Neuronal stem cell (in vitro differentiated cells): ENCODE data around the gene EFCC1.
A peak's percentile ranks its signal among the peaks of the same experiment; 100 is the strongest.

Source experiments
- DNase-seq: peaks from one replicate; pipeline ENCODE4 v3.0.0-alpha.2; 2013; ENCODE audit warnings: low spot score
- H2AFZ ChIP-seq: one replicate; pipeline ENCODE4 v1.6.1; 2013; ENCODE audit warnings: mild to moderate bottlenecking, low read length, inconsistent platforms
- H2AK5ac ChIP-seq: 2 replicates; pipeline ENCODE4 v1.6.1; 2013; ENCODE audit warnings: low read depth, mild to moderate bottlenecking, inconsistent platforms, low read length, moderate library complexity, mixed read lengths
- H2BK120ac ChIP-seq: 2 replicates; pipeline ENCODE4 v1.6.1; 2013; ENCODE audit warnings: low read depth, mild to moderate bottlenecking, inconsistent platforms, low read length, moderate library complexity, mixed read lengths
- H2BK12ac ChIP-seq: one replicate; pipeline ENCODE4 v1.6.1; 2013; ENCODE audit warnings: low read length, inconsistent platforms
- H2BK15ac ChIP-seq: 2 replicates; pipeline ENCODE4 v1.6.1; 2013; ENCODE audit warnings: mild to moderate bottlenecking, low read length, inconsistent platforms, mixed read lengths
- H2BK5ac ChIP-seq: one replicate; pipeline ENCODE4 v1.6.1; 2013; ENCODE audit warnings: inconsistent platforms, mild to moderate bottlenecking, low read length, moderate library complexity
- H3K14ac ChIP-seq: one replicate; pipeline ENCODE4 v1.6.1; 2013; ENCODE audit warnings: low read length, inconsistent platforms
- H3K18ac ChIP-seq: 2 replicates; pipeline ENCODE4 v1.6.1; 2013; ENCODE audit warnings: low read length, inconsistent platforms
- H3K23ac ChIP-seq: 2 replicates; pipeline ENCODE4 v1.6.1; 2013; ENCODE audit warnings: low read depth, mild to moderate bottlenecking, mixed read lengths, low read length, inconsistent platforms; ENCODE audit not compliant: poor library complexity
- H3K27ac ChIP-seq: replicated peaks from 3 replicates; pipeline ENCODE4 v1.5.1; 2013; ENCODE audit warnings: low read length, inconsistent platforms
- H3K27me3 ChIP-seq, 3 experiments: 2 replicates each; pipeline ENCODE4 v1.6.1; 2013; ENCODE audit warnings: low read length in 3 of 3, mild to moderate bottlenecking in 2 of 3, inconsistent platforms in 1 of 3, low read depth in 1 of 3, mixed read lengths in 1 of 3, moderate library complexity in 1 of 3; ENCODE audit not compliant: control insufficient read depth in 3 of 3, insufficient read depth in 3 of 3
- H3K36me3 ChIP-seq, 2 donors: replicated peaks in 1 of 2; 2 replicates each; pipeline ENCODE4 v1.6.1; 2013; ENCODE audit warnings: low read length in 2 of 2; ENCODE audit not compliant: control insufficient read depth in 2 of 2, insufficient read depth in 2 of 2
- H3K4ac ChIP-seq: 2 replicates; pipeline ENCODE4 v1.6.1; 2013; ENCODE audit warnings: inconsistent platforms, mild to moderate bottlenecking, low read length, moderate library complexity
- H3K4me1 ChIP-seq, 2 donors: 1 replicate in 1 of 2; 2 replicates in 1 of 2; pipeline ENCODE4 v1.6.1; 2013; ENCODE audit warnings: low read length in 2 of 2, low read depth in 1 of 2; ENCODE audit not compliant: control insufficient read depth in 2 of 2, insufficient read depth in 1 of 2
- H3K4me2 ChIP-seq: one replicate; pipeline ENCODE4 v1.6.1; 2013; ENCODE audit warnings: mild to moderate bottlenecking, low read length, inconsistent platforms; ENCODE audit not compliant: insufficient read depth, poor library complexity, severe bottlenecking
- H3K4me3 ChIP-seq, 2 donors: 2 replicates each; pipeline ENCODE4 v1.5.1; 2013; ENCODE audit warnings: low read length in 2 of 2, mild to moderate bottlenecking in 2 of 2, inconsistent platforms in 1 of 2, moderate library complexity in 1 of 2
- H3K79me1 ChIP-seq: one replicate; pipeline ENCODE4 v1.6.1; 2013; ENCODE audit warnings: low read depth, mild to moderate bottlenecking, inconsistent platforms, low read length, moderate library complexity
- H3K9ac ChIP-seq: one replicate; pipeline ENCODE4 v1.6.1; 2013; ENCODE audit warnings: mild to moderate bottlenecking, low read depth, low read length, inconsistent platforms; ENCODE audit not compliant: poor library complexity
- H3K9me3 ChIP-seq, 2 donors: replicated peaks in 1 of 2; 2 replicates each; pipeline versions ENCODE3 to v1.6.1; 2013; ENCODE audit warnings: low read length in 2 of 2, mild to moderate bottlenecking in 2 of 2, inconsistent platforms in 1 of 2, low read depth in 1 of 2, mixed read lengths in 1 of 2, moderate library complexity in 1 of 2; ENCODE audit not compliant: control insufficient read depth in 2 of 2, insufficient read depth in 1 of 2
- H4K8ac ChIP-seq: one replicate; pipeline ENCODE4 v1.6.1; 2013; ENCODE audit warnings: low read depth, mild to moderate bottlenecking, inconsistent platforms, low read length, moderate library complexity
- H4K91ac ChIP-seq: one replicate; pipeline ENCODE4 v1.6.1; 2013; ENCODE audit warnings: low read length, low read depth, mild to moderate bottlenecking, inconsistent platforms; ENCODE audit not compliant: poor library complexity
- WGBS, 2 donors: extraction: QIAGEN DNeasy Blood & Tissue Kit; methylation state at CpG; one replicate each; pipeline ENCODE4 v1.1.7; 2013; ENCODE audit warnings: missing lambda C conversion rate in 2 of 2, mixed read lengths in 1 of 2; ENCODE audit not compliant: insufficient read length in 2 of 2, insufficient replicate concordance in 1 of 2; ENCODE audit errors: extremely low coverage in 2 of 2; 5-methylcytosine and 5-hydroxymethylcytosine counted together

Gene EFCC1

GRCh38 chr3:128971421-128972100 is 29.5 kb upstream of the EFCC1 start:
- no peaks in the 10 kb centered on the region for H3K27me3 ChIP-seq
- no peak overlapping the region for H3K4ac ChIP-seq
- H3K9me3 ChIP-seq, result no peaks in the 10 kb centered on the region
- H3K18ac ChIP-seq, result no peak overlapping the region
- no peak overlapping the region for H3K4me3 ChIP-seq
- H2BK5ac ChIP-seq, result no peak overlapping the region
- DNase-seq, result no peak
- H3K36me3 ChIP-seq, result peaks cover 1 to 45% of the 10 kb centered on the region in 2 donors
- H3K14ac ChIP-seq, result no peak overlapping the region
- no peak overlapping the region for H2AK5ac ChIP-seq
- no peak overlapping the region for H3K23ac ChIP-seq
- no peak overlapping the region for H3K4me2 ChIP-seq
- no peaks in the 10 kb centered on the region for H3K4me1 ChIP-seq
- H2AFZ ChIP-seq, result no peak overlapping the region
- no peak overlapping the region for H4K8ac ChIP-seq
- H3K27ac ChIP-seq, result no peak overlapping the region
- H2BK15ac ChIP-seq, result no peak overlapping the region
- no CpG with 5 or more reads among the region's 6 CpGs for WGBS, 2 donors
- H3K79me1 ChIP-seq, result no peaks in the 10 kb centered on the region
- H2BK12ac ChIP-seq, result no peak overlapping the region
- H4K91ac ChIP-seq, result no peak overlapping the region
- no peak overlapping the region for H2BK120ac ChIP-seq
- no peak overlapping the region for H3K9ac ChIP-seq

GRCh38 chr3:128973988-128974564 is 27.0 kb upstream of the EFCC1 start:
- Histone ChIP-seq H2BK5ac (no peak overlapping the region), H3K4me2 (no peak overlapping the region), H3K36me3 (peaks cover 1 to 42% of the 10 kb centered on the region in 2 donors), H3K4me1 (no peaks in the 10 kb centered on the region), H3K79me1 (no peaks in the 10 kb centered on the region), H2AFZ (no peak overlapping the region), H3K27me3 (no peaks in the 10 kb centered on the region), H3K18ac (no peak overlapping the region), H3K9me3 (no peaks in the 10 kb centered on the region), H4K91ac (no peak overlapping the region), H3K23ac (no peak overlapping the region), H3K9ac (no peak overlapping the region), H3K14ac (no peak overlapping the region), H3K4ac (no peak overlapping the region), H2BK12ac (no peak overlapping the region), H2AK5ac (no peak overlapping the region), H4K8ac (no peak overlapping the region), H3K4me3 (no peak overlapping the region), H3K27ac (no peak overlapping the region), H2BK120ac (no peak overlapping the region), H2BK15ac (no peak overlapping the region)
- WGBS, 2 donors, result no CpG with 5 or more reads among the region's 5 CpGs
- DNase-seq, result no peak

DNA sequence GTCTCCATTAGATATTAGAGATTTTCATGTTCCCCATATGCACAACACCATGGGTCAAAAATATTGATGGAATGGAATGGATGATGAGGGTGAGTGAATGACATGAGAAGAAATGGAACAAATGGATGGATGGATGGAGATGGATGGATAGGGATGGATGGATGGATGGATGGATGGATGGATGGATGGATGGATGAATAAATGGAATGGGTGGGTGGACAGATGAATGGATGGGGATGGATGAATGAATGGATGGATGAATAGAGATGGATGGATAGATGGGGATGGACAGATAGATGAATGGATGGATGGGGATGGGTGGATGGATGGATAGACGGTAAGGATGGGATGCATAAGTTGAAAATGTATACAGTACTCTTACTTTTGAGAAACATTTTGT is 25.8 kb upstream of the EFCC1 start:
- no peak overlapping the region for H3K18ac ChIP-seq
- no peak overlapping the region for H3K23ac ChIP-seq
- H3K9me3 ChIP-seq, result no peaks in the 10 kb centered on the region
- no peak overlapping the region for H3K4me2 ChIP-seq
- H3K27ac ChIP-seq, result no peak overlapping the region
- H3K4ac ChIP-seq, result no peak overlapping the region
- no CpG with 5 or more reads among the region's 1 CpG for WGBS, 2 donors
- no peaks in the 10 kb centered on the region for H3K4me1 ChIP-seq
- no peaks in the 10 kb centered on the region for H3K79me1 ChIP-seq
- no peak overlapping the region for H4K91ac ChIP-seq
- no peaks in the 10 kb centered on the region for H3K27me3 ChIP-seq
- no peak overlapping the region for H2BK120ac ChIP-seq
- no peak overlapping the region for H4K8ac ChIP-seq
- H3K36me3 ChIP-seq, result peaks cover 1 to 38% of the 10 kb centered on the region in 2 donors
- H3K4me3 ChIP-seq, result no peak overlapping the region
- H2AFZ ChIP-seq, result no peak overlapping the region
- H2BK12ac ChIP-seq, result no peak overlapping the region
- H2BK15ac ChIP-seq, result no peak overlapping the region
- no peak overlapping the region for H3K9ac ChIP-seq
- no peak overlapping the region for H3K14ac ChIP-seq
- no peak for DNase-seq
- H2BK5ac ChIP-seq, result no peak overlapping the region
- H2AK5ac ChIP-seq, result no peak overlapping the region

- no peak overlapping the region for H3K27ac ChIP-seq
- peak overlapping the region; percentile 52 for H2BK120ac ChIP-seq
- H2AFZ ChIP-seq, result no peak overlapping the region
- H3K23ac ChIP-seq, result no peak overlapping the region
- H2BK5ac ChIP-seq, result no peak overlapping the region
- H2BK12ac ChIP-seq, result no peak overlapping the region
- no peak overlapping the region for H3K14ac ChIP-seq
- peak overlapping the region; percentile 8 for H3K4ac ChIP-seq
- peaks cover 0 to 24% of the 10 kb centered on the region in 2 donors for H3K36me3 ChIP-seq
- H3K4me3 ChIP-seq, result no peak overlapping the region
- H3K4me1 ChIP-seq, result peaks cover 1 to 3% of the 10 kb centered on the region in 2 donors
- H3K79me1 ChIP-seq, result no peaks in the 10 kb centered on the region
- no peak overlapping the region for H3K9ac ChIP-seq
- no peaks in the 10 kb centered on the region for H3K27me3 ChIP-seq
- H3K9me3 ChIP-seq, result no peaks in the 10 kb centered on the region
- H4K91ac ChIP-seq, result no peak overlapping the region
- WGBS, 2 donors, result no CpG with 5 or more reads among the region's 9 CpGs
- no peak overlapping the region for H3K4me2 ChIP-seq
- no peak overlapping the region for H4K8ac ChIP-seq
- H2BK15ac ChIP-seq, result no peak overlapping the region
- peak overlapping the region; percentile 77 for H3K18ac ChIP-seq
- DNase-seq, result no peak
- no peak overlapping the region for H2AK5ac ChIP-seq
Measured at GRCh38 chr3:128983293-128984069, 17.6 kb upstream of the EFCC1 start.
